Thymus (tissue), 11 donors: ENCODE data around the gene FAM43B. TPM values are rescaled to one million over a fixed set of nuclear protein-coding genes. Genes with fewer than 3 reads are reported as not detected.

Experiments used
- DNase-seq, 9 donors: peaks; one replicate each; pipeline ENCODE4 v3.0.0-alpha.2; 2013; ENCODE audit warnings: low spot score in 9 of 9, low read depth in 6 of 9, missing footprints in 1 of 9
- H3K27ac ChIP-seq, 2 donors: one replicate each; pipeline ENCODE4 v1.5.1; 2013; ENCODE audit warnings: control low read depth in 1 of 2, low read depth in 1 of 2, low read length in 1 of 2, mild to moderate bottlenecking in 1 of 2, moderate library complexity in 1 of 2
- H3K27me3 ChIP-seq, 2 donors: one replicate each; pipeline ENCODE4 v1.5.1; 2013; ENCODE audit warnings: low read length in 1 of 2; ENCODE audit not compliant: control insufficient read depth in 2 of 2, insufficient read depth in 1 of 2
- H3K36me3 ChIP-seq, 2 donors: one replicate each; pipeline ENCODE4 v1.5.1; 2013; ENCODE audit warnings: low read length in 1 of 2, mild to moderate bottlenecking in 1 of 2, moderate library complexity in 1 of 2; ENCODE audit not compliant: control insufficient read depth in 2 of 2, insufficient read depth in 2 of 2
- H3K4me1 ChIP-seq, 2 donors: one replicate each; pipeline ENCODE4 v1.5.1; 2013; ENCODE audit warnings: low read length in 2 of 2; ENCODE audit not compliant: control insufficient read depth in 2 of 2, insufficient read depth in 2 of 2
- H3K4me3 ChIP-seq, 2 donors: one replicate each; pipeline ENCODE4 v1.5.1; 2013; ENCODE audit warnings: low read length in 2 of 2, control low read depth in 1 of 2, mild to moderate bottlenecking in 1 of 2
- H3K9me3 ChIP-seq, 2 donors: one replicate each; pipeline ENCODE4 v1.5.1; 2013; ENCODE audit warnings: low read length in 1 of 2, mild to moderate bottlenecking in 1 of 2; ENCODE audit not compliant: control insufficient read depth in 2 of 2, insufficient read depth in 1 of 2
- WGBS: extraction: QIAGEN DNeasy Blood & Tissue Kit; methylation state at CpG from one replicate; pipeline ENCODE4 v1.1.7; 2013; 5-methylcytosine and 5-hydroxymethylcytosine counted together
- polyA plus RNA-seq: library from polyadenylated mRNA; stranded (reverse); fragments of 200-250 nt; gene quantifications from one replicate; pipeline ENCODE4 v1.2.3, GENCODE V29; 2013
- total RNA-seq: library from RNA; stranded (reverse); fragments of 120-200 nt; gene quantifications from one replicate; pipeline ENCODE4 v1.2.4, GENCODE V29; 2013
- donor health status: healthy.

The FAM43B gene
- total and polyA plus RNA-seq, 2 donors: 0.09 to 0.32 TPM

GRCh38 chr1:20584890-20585289 is 32.5 kb downstream of the FAM43B start:
- no peak overlapping the region for H3K4me3 ChIP-seq
- no peak for DNase-seq
- no peaks in the 10 kb centered on the region for H3K36me3 ChIP-seq
- H3K4me1 ChIP-seq: no peaks in the 10 kb centered on the region
- no peak overlapping the region for H3K27ac ChIP-seq
- peaks cover 0 to 2% of the 10 kb centered on the region in 2 donors for H3K9me3 ChIP-seq
- WGBS: 22% methylated on average over 2 of the region's 2 CpGs
- H3K27me3 ChIP-seq: peaks cover 7 to 24% of the 10 kb centered on the region in 2 donors

GRCh38 chr1:20586953-20587660 is 34.7 kb downstream of the FAM43B start:
- 94% methylated on average over 10 of the region's 10 CpGs for WGBS
- H3K9me3 ChIP-seq: peaks cover 0 to 2% of the 10 kb centered on the region in 2 donors
- H3K27me3 ChIP-seq: peaks cover 15 to 38% of the 10 kb centered on the region in 2 donors
- DNase-seq: no peak
- no peak overlapping the region for H3K27ac ChIP-seq
- no peak overlapping the region for H3K4me3 ChIP-seq
- H3K4me1 ChIP-seq: no peaks in the 10 kb centered on the region
- H3K36me3 ChIP-seq: no peaks in the 10 kb centered on the region

- Histone ChIP-seq H3K27me3 (peaks cover 15 to 38% of the 10 kb centered on the region in 2 donors), H3K9me3 (peaks cover 0 to 2% of the 10 kb centered on the region in 2 donors), H3K36me3 (no peaks in the 10 kb centered on the region), H3K27ac (no peak overlapping the region), H3K4me3 (no peak overlapping the region), H3K4me1 (no peaks in the 10 kb centered on the region)
- 91% methylated on average over 2 of the region's 2 CpGs for WGBS
- DNase-seq: no peak
These were observed 35.3 kb downstream of the FAM43B start for GRCh38 chr1:20587661-20588053.

GRCh38 chr1:20588634-20589225 is 36.4 kb downstream of the FAM43B start, which contains the start of gene CDA:
CDA (plus strand) TSS chr1:20589097; CDS start chr1:20589130, 33 bp downstream.
- no peak for DNase-seq
- Histone ChIP-seq H3K36me3 (no peaks in the 10 kb centered on the region), H3K27ac (no peak within 1 kb of the TSS), H3K4me1 (no peaks in the 10 kb centered on the region), H3K4me3 (no peak within 1 kb of the TSS), H3K9me3 (peaks cover 0 to 2% of the 10 kb centered on the region in 2 donors), H3K27me3 (peaks cover 15 to 38% of the 10 kb centered on the region in 2 donors)
- 34% methylated on average over 11 of the region's 11 CpGs for WGBS

- H3K4me1 ChIP-seq: no peaks in the 10 kb centered on the region
- DNase-seq: no peak
- 14% methylated on average over 24 of the region's 24 CpGs for WGBS
- H3K4me3 ChIP-seq: no peak overlapping the region
- peaks cover 15 to 38% of the 10 kb centered on the region in 2 donors for H3K27me3 ChIP-seq
- no peak overlapping the region for H3K27ac ChIP-seq
- H3K9me3 ChIP-seq: peaks cover 0 to 2% of the 10 kb centered on the region in 2 donors
- H3K36me3 ChIP-seq: no peaks in the 10 kb centered on the region
These were observed 37.2 kb downstream of the FAM43B start for GRCh38 chr1:20589331-20590278.

GRCh38 chr1:20590306-20590777 is 38.0 kb downstream of the FAM43B start:
- peaks cover 15 to 38% of the 10 kb centered on the region in 2 donors for H3K27me3 ChIP-seq
- peaks cover 0 to 2% of the 10 kb centered on the region in 2 donors for H3K9me3 ChIP-seq
- no peak overlapping the region for H3K27ac ChIP-seq
- no peak for DNase-seq
- no peak overlapping the region for H3K4me3 ChIP-seq
- no peaks in the 10 kb centered on the region for H3K4me1 ChIP-seq
- no peaks in the 10 kb centered on the region for H3K36me3 ChIP-seq
- 71% methylated on average over 7 of the region's 7 CpGs for WGBS

- Histone ChIP-seq H3K9me3 (no peaks in the 10 kb centered on the region), H3K4me3 (no peak overlapping the region), H3K27ac (no peak overlapping the region), H3K4me1 (no peaks in the 10 kb centered on the region), H3K27me3 (peaks cover 15 to 25% of the 10 kb centered on the region in 2 donors), H3K36me3 (no peaks in the 10 kb centered on the region)
- DNase-seq: no peak
- 57% methylated on average over 5 of the region's 5 CpGs for WGBS
These were observed 41.4 kb downstream of the FAM43B start for GRCh38 chr1:20593756-20594155.

GRCh38 chr1:20594746-20595145 is 42.4 kb downstream of the FAM43B start:
- Histone ChIP-seq H3K4me1 (no peaks in the 10 kb centered on the region), H3K36me3 (no peaks in the 10 kb centered on the region), H3K4me3 (no peak overlapping the region), H3K27ac (no peak overlapping the region), H3K9me3 (no peaks in the 10 kb centered on the region), H3K27me3 (peaks cover 8 to 15% of the 10 kb centered on the region in 2 donors)
- no peak for DNase-seq
- WGBS: 94% methylated on average over 14 of the region's 14 CpGs
